DMS114 treated with DMSO at 0.1 percent for 48 hours (cell line): ENCODE results near the gene G0S2.

ENCODE experiments used
- DNase-seq: peaks from one replicate; lab custom pipeline; 2025; ENCODE audit not compliant: unreplicated experiment; lab: John Stamatoyannopoulos, UW

G0S2 gene, protein sequence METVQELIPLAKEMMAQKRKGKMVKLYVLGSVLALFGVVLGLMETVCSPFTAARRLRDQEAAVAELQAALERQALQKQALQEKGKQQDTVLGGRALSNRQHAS

DNA sequence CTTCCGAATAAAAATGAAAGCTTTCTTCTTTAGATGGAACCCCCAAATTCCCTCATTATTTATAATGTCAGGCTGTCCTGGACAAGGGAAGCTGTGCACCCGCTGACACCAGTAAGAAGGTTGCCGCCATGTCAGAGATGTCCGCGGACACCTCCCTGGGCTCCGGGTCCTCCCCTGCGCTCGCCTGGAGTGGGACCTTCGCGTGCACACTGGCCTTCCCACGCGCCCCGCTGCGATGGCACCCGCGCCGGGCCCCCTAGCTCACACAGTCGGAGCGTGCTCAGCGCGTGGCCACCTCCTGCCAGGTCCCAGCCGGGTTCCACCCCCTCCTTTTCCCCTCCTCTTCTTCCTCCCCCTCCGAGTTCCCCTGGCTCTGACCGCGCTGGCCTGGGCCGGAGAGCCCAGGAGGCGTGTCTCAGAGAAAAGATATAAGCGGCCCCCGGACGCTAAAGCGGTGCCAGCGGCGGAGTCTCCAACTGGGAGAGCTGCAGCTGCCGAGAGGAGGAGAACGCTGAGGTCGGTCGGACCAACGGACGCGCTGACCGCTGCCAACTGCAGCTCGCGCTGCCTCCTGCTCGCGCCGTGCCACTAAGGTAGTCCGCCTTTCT is at the start of gene G0S2:
TSS of gene G0S2 (plus strand) at position 456 of the 608 bp plus-strand sequence. CDS start 273 bp downstream, outside the sequence.
- DNase-seq: no peak

DNA sequence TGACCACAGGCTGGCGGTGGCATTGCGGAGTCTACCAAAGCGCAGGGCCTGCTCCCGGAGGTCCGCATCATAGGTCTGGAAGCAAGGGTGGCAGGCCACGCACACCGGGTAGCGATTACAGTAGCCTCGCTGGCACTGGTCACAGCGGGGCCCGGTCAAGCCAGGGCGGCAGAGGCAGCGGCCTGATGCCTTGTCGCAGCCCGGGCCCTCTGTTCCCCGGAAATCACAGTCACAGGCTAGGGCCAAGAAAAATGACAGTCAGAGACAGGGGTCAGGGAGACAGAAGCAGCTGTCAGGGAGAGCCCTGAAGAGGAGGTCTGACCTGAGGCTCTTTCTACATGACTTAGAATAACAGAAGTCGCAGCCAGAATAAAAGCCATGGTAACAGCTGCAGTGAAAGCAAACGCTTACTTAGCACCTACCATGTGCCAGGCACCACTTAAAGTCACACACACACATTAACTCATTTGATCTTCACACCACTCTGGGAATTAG is 49.4 kb upstream of the G0S2 start:
- DNase-seq: no peak

GRCh38 chr1:209626346-209627026 is 48.7 kb upstream of the G0S2 start:
- no peak for DNase-seq

DNA sequence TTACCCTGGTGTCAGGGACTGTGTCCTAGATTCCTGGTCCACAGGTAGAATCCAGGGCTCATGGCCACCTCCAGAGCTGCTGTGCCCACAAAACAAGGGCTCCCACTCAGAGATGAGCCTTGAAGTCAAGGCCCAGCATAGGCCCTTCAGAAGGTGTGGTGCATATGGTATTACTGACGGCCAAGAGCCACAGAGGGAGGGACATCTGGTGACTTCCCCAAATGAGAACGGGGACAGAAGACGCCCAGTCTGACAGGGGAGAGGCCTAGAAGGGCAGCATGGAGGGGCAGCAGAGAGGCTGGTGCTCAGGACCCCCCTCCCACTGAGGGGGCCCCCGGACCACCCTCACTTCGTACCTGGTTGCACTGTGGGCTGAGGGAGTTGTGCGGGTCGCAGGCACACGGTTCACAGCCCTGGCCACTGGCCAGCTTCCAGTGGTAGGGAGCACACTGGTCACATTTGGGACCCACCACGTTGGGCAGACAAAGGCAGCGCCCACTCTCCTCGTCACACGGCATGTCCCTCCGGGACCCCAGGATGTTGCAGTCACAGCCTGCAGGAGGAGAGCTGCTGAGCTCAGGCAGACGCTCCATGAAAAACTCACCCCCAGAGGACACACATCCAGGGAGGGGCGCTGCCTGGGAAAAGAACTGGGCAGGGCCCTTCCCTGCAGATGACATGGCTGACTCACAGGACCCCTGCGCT is 48.0 kb upstream of the G0S2 start:
- no peak for DNase-seq

DNA sequence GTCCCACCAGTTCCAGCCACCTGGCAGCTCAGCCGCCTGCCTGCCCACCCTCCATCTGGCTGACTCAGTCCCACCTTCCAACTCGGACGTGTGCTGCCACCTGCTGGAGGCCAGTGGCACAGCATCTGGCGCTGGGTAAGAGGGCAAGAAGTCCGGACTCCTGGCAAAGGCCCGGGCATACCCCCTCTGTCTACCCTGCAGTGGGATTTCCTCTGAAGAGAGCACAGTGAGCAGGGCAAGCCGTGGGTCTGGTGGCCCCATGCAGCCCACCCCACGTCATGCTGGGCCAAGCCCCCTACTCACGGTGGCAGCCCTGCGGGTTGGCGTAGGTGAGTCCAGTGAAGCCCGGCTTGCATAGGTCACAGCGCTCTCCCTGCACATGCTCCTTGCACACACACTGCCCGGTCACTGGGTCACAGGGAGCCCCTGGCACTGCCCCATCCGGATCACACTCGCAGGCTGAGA is 47.4 kb upstream of the G0S2 start:
- peak; percentile 36 for DNase-seq

- DNase-seq: no peak
Measured at GRCh38 chr1:209628618-209629299, 46.5 kb upstream of the G0S2 start.

DNA sequence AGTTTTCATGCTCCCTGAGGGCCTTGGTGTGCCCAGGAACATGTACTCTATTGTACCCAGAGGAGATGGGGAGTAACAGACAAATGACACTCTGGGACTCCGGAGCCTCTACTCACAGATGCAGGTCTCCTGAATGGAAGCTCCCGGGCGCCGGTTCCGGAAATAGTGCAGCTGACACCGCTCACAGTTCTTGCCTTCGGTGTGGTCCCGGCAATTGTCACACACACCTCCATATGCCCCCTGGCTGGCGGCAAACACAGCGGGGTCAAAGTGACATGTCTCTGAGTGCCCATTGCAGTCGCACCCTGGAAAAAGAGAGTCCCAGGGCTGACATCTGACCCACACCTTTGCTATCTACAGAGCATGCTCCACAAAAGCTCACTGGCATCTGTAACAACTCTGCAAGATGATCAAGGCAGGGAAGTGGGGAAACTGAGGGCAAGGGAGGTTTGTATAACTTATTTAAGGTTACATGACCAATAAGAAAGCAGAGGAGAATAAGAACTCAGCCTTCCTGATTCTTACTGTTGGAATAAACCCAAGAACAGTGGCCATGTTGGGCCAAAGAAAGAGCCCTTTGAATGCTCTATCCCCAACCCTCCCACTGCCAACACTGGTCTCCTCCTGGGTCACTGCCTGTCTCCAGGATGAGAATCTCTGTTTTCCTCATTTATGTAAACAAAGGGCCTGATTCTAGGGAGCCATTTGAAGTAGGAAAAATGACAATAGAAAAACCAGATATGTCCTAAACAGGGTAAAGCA is 45.4 kb upstream of the G0S2 start:
- no peak for DNase-seq

GRCh38 chr1:209630383-209631225 is 44.6 kb upstream of the G0S2 start:
- DNase-seq: no peak

DNA sequence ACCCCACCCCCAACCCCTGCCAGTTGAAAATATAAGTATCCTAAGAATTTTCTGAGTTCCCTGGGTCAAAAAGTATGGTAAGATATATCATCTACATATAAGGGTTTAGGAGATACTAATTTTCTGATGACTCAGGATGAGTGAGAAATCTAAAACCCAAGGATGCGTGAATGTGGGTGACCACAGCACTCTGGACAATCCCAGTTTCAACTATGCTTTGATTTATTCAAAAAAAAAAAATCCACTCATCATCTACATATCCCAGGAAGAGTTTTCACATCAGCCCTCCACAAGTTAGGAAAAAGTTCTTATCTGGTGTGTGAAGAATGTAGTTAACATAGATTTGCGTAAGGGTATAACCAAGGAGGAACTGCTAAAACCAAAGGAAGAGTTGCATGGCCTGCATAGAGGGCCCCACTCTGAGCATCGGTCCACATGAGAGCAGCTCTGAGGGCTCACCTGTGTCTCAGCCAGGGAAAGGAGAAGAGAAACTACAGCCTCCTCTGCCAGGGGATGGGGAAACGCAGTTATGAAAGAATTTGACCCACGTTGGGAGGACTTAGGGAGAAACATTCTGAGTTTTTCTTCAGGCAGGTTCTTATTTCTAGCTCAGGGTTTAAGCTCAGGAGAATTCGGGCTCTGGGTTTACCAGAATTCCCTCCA is 41.7 kb upstream of the G0S2 start:
- no peak for DNase-seq

DNA sequence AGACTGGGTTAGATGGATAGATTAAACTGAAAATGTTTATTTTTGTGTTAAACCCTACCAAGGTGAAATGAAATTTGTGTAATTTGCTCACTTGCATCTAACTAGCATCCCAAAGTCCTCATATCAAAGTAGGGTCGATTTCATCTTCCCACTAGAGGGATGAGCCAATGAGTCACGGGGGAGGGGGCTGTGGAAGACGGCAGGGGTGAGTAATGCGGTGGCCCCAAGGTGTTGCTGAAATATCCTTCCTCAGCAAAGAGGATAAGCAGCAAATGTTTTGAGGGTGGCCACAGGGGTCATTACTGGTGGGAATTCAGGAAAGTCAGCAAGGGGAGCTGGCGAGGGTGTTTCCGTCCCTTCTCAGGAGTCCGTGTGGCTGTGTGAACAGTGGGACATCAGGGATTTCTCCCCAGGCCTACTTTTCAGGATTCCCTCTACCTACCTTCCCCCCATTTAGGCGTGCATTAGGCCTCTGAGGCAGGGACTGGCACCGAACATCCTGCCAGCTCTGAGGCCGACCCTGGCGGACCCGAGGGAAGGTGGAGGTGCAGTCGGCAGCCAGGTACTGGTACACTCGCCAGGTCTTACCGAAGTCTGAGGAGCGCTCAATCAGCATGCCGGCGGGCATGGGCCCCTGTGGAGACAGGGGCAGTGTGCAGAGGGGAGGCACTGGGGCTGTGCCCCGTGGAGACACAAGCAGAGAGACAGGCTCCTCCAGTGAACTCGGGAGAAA is 41.0 kb upstream of the G0S2 start:
- DNase-seq: no peak

DNA sequence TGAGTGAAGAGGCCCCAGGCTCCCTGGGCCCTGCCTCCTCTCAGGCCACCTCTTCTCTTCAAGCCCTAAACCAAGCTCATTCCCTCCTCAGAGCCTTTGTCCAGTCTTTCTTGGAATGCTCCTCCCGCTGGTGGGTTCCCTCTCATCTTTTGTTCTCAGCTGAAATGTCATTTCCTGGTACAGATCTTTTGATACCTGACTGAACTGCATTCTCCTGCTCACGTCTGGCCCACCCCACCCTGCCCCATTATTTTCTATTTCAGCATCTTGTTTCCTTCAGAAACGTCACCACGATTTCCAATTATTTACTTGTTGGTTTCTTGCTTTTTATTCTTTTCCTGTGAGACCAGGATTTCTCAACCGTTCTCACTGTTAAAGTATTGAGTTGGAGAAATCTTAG is 39.4 kb upstream of the G0S2 start:
- no peak for DNase-seq

- no peak for DNase-seq
Measured at GRCh38 chr1:209641832-209642172, 33.4 kb upstream of the G0S2 start.

GRCh38 chr1:209642816-209643215 is 32.4 kb upstream of the G0S2 start:
- no peak for DNase-seq

- no peak for DNase-seq
Measured at GRCh38 chr1:209643285-209644020, 31.8 kb upstream of the G0S2 start.

DNA sequence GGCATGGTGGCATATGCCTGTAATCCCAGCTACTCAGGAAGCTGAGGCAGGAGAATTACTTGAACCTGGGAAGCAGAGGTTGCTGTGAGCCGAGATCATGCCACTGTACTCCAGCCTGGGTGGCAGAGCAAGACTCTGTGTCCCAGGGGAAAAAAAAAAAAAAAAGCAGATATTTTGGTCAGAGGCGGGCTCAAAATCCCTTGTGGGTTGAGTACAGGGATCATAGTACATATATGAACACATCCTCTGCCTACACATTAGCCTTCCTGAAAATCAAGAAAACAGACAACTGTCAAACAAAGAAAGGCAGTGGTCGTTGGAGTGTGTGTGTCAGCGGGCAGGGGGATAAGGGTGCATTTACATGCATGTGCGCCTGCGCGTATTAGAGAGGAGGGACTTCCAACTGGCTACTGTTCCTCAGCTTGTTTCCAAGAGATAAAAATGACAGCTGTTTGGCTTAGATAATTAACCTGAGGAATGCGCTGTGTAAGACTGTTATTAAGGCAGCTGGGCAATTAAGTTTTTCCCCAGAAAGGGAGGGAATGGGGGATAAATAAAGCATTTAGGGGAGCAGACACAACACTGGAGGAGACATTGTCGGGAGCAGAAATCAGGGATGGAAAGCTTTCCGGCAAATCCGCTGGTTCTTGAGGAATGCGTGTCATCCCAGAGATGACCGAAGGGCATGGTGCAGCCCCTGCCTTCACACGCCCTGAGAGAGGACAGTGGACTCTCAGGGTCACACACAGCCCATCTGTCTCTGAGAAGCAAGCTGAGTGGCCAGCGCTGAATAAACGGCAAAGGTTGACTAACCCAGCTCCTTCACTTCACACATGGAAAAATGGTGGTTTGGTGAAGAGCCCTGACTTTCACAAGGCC is 29.4 kb upstream of the G0S2 start:
- no peak for DNase-seq

GRCh38 chr1:209646558-209646957 is 28.7 kb upstream of the G0S2 start:
- DNase-seq: no peak

DNA sequence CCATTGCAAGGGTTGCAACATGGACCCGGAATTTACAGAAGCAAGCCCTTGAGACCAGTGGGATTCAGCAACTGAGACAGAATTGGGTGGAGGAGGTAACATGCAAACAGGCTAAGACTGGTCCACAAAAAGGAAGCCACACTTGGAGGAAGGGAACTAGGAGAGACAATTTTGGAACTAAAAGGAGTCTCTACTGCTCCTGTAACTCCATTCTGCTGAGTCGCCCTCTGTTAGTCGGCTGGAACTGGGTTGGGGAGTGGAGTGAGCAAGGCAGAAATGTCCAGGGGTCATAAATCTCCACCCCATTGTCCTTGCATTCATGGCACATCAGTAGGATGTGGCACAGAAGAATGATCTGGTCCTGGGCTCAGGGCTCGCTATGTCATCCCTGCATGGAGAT is 28.1 kb upstream of the G0S2 start:
- DNase-seq: no peak
